ENCODE measurements around the gene FAM50A.

FAM50A gene

GRCh38 chrX:154429711-154430110 is 14.2 kb upstream of the FAM50A start:
- Mint-ChIP-seq H3K9me3 (no peaks in the 10 kb centered on the region), H3K27ac (peak overlapping the region; percentile 66), H3K27me3 (peaks cover 14% of the 10 kb centered on the region), H3K36me3 (ENCODE audit: low read depth) (peaks cover 28% of the 10 kb centered on the region), H3K4me3 (peak overlapping the region; percentile 79), H3K4me1 (ENCODE audit: low read depth) (peaks cover 24% of the 10 kb centered on the region)
- no peak for DNase-seq

DNA sequence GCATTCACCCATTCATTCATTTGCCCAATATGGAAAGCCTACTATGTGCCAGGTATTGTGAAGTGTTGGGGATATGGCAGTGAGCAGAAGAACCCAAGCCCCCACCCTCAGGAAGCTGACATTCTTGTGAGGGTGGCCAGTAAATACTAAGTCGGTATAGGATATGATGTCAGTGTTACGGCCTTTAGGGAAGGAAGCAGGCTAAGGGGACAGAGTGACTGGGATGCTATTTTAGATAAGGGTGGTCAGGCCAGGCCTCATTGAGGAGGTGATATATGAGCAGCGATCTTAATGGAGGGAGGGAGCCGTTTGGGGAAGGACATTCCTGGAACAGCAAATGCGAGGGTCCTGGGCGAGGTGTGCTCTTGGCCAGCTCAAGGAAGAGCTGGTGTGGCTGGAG is 13.5 kb upstream of the FAM50A start:
- peaks cover 24% of the 10 kb centered on the region for H3K4me1 Mint-ChIP-seq (ENCODE audit: low read depth)
- no peaks in the 10 kb centered on the region for H3K9me3 Mint-ChIP-seq
- H3K27ac Mint-ChIP-seq, result peak overlapping the region; percentile 51
- H3K36me3 Mint-ChIP-seq (ENCODE audit: low read depth), result peaks cover 35% of the 10 kb centered on the region
- no peak overlapping the region for H3K4me3 Mint-ChIP-seq
- H3K27me3 Mint-ChIP-seq, result peaks cover 14% of the 10 kb centered on the region
- no peak for DNase-seq

DNA sequence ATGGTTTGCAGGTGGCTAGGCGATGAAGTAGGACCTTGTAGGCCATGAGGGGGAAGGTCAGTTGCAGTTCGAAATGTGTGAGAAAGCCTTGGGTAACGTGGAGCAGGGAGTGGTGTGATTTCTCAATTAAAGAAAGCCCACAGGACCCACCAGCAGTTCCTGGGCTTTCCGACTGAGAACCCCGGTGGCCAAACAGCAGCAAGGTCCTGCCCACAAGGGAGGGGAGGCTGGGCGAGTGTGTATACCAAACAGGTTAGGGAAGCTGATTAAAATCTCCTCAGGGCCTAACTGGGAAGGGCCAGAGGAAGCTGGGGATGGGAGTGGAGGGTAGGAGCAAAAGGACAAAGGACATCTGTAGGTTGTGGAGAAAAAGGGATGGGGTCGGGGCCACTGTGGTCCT is 13.0 kb upstream of the FAM50A start:
- Mint-ChIP-seq H3K36me3 (ENCODE audit: low read depth) (peaks cover 39% of the 10 kb centered on the region), H3K4me3 (no peak overlapping the region)

DNA sequence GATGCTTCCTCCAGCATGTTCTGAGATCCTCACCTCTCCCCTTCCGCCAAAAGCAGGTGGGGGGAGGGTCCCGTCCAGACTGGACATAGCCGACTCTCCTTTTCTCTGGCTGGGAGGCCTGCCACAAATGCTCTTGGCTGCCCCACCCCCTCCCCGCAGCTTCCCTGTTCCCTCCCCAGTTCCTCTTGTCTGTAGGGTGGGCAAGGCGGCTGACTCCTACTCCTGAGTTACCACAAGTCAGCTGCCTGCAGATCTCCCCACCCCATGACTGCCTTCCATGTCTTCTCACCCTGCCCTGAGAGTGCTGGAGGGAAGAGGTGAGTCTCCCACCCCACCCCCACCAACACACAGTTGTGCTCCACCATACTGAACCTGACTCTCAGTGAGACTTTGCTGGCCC is 12.6 kb upstream of the FAM50A start:
- H3K4me1 Mint-ChIP-seq (ENCODE audit: low read depth), result peaks cover 29% of the 10 kb centered on the region
- no peaks in the 10 kb centered on the region for H3K9me3 Mint-ChIP-seq
- H3K27ac Mint-ChIP-seq, result no peak overlapping the region
- no peak overlapping the region for H3K4me3 Mint-ChIP-seq
- peaks cover 14% of the 10 kb centered on the region for H3K27me3 Mint-ChIP-seq
- H3K36me3 Mint-ChIP-seq (ENCODE audit: low read depth), result peaks cover 43% of the 10 kb centered on the region
- DNase-seq, result no peak

More for the DNA sequence above, 13.0 kb upstream of the FAM50A start:
- peak overlapping the region; percentile 23 for H3K27ac Mint-ChIP-seq
- no peaks in the 10 kb centered on the region for H3K9me3 Mint-ChIP-seq
- H3K4me1 Mint-ChIP-seq (ENCODE audit: low read depth), result peaks cover 25% of the 10 kb centered on the region
- H3K27me3 Mint-ChIP-seq, result peaks cover 14% of the 10 kb centered on the region
- no peak for DNase-seq

DNA sequence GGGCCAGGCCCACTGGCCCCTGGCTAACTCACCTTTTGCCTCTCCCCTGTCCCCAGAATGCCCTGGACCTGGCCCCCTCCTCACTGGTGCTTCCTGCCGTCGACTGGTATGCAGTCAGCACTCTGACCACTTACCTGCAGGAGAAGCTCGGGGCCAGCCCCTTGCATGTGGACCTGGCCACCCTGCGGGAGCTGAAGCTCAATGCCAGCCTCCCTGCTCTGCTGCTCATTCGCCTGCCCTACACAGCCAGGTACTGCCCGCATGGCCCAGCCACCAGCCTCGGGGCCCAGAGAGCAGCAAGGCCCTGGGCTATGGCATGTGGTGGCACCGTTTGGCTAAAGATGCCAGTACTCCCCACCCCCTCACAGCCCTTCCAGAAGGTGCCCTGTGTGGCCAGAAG is 11.7 kb upstream of the FAM50A start:
- H3K4me1 Mint-ChIP-seq (ENCODE audit: low read depth), result peaks cover 31% of the 10 kb centered on the region
- H3K9me3 Mint-ChIP-seq, result no peaks in the 10 kb centered on the region
- no peak overlapping the region for H3K4me3 Mint-ChIP-seq
- H3K27ac Mint-ChIP-seq, result no peak overlapping the region
- DNase-seq, result no peak
- peaks cover 14% of the 10 kb centered on the region for H3K27me3 Mint-ChIP-seq
- H3K36me3 Mint-ChIP-seq (ENCODE audit: low read depth), result peaks cover 45% of the 10 kb centered on the region

GRCh38 chrX:154433605-154434004 is 10.3 kb upstream of the FAM50A start:
- Mint-ChIP-seq H3K4me1 (ENCODE audit: low read depth) (peaks cover 28% of the 10 kb centered on the region), H3K4me3 (no peak overlapping the region), H3K27me3 (peaks cover 14% of the 10 kb centered on the region), H3K36me3 (ENCODE audit: low read depth) (peaks cover 56% of the 10 kb centered on the region), H3K27ac (no peak overlapping the region), H3K9me3 (no peaks in the 10 kb centered on the region)
- DNase-seq, result no peak

- no peak overlapping the region for H3K27ac Mint-ChIP-seq
- no peak overlapping the region for H3K4me3 Mint-ChIP-seq
- peaks cover 26% of the 10 kb centered on the region for H3K4me1 Mint-ChIP-seq (ENCODE audit: low read depth)
- H3K9me3 Mint-ChIP-seq, result no peaks in the 10 kb centered on the region
- H3K27me3 Mint-ChIP-seq, result peaks cover 14% of the 10 kb centered on the region
- peaks cover 66% of the 10 kb centered on the region for H3K36me3 Mint-ChIP-seq (ENCODE audit: low read depth)
- no peak for DNase-seq
Observed at GRCh38 chrX:154434394-154435168, 9.4 kb upstream of the FAM50A start.

- peaks cover 14% of the 10 kb centered on the region for H3K27me3 Mint-ChIP-seq
- H3K27ac Mint-ChIP-seq, result no peak overlapping the region
- H3K36me3 Mint-ChIP-seq (ENCODE audit: low read depth), result peaks cover 71% of the 10 kb centered on the region
- H3K4me3 Mint-ChIP-seq, result no peak overlapping the region
- peaks cover 23% of the 10 kb centered on the region for H3K4me1 Mint-ChIP-seq (ENCODE audit: low read depth)
- DNase-seq, result no peak
- H3K9me3 Mint-ChIP-seq, result no peaks in the 10 kb centered on the region
Observed at GRCh38 chrX:154435171-154435733, 8.7 kb upstream of the FAM50A start.

- DNase-seq, result peak; percentile 71
Observed at GRCh38 chrX:154436374-154436982, 7.5 kb upstream of the FAM50A start.

GRCh38 chrX:154436983-154437752 is 6.8 kb upstream of the FAM50A start, which contains the start of gene GDI1:
GDI1 (plus strand) TSS chrX:154437154; CDS start chrX:154437255, 101 bp downstream.
- H3K4me3 Mint-ChIP-seq, result peak within 1 kb of the TSS; percentile 87
- DNase-seq, result peak; percentile 73
- H3K9me3 Mint-ChIP-seq, result no peaks in the 10 kb centered on the region
- peaks cover 26% of the 10 kb centered on the region for H3K4me1 Mint-ChIP-seq (ENCODE audit: low read depth)
- peaks cover 82% of the 10 kb centered on the region for H3K36me3 Mint-ChIP-seq (ENCODE audit: low read depth)
- H3K27me3 Mint-ChIP-seq, result peaks cover 6% of the 10 kb centered on the region
- peak within 1 kb of the TSS; percentile 90 for H3K27ac Mint-ChIP-seq

More at GRCh38 chrX:154436374-154436982, 7.5 kb upstream of the FAM50A start:
- Mint-ChIP-seq H3K27me3 (peaks cover 10% of the 10 kb centered on the region), H3K36me3 (ENCODE audit: low read depth) (peaks cover 78% of the 10 kb centered on the region), H3K4me1 (ENCODE audit: low read depth) (peaks cover 24% of the 10 kb centered on the region), H3K4me3 (peak overlapping the region; percentile 76), H3K27ac (peak overlapping the region; percentile 90), H3K9me3 (no peaks in the 10 kb centered on the region)

DNA sequence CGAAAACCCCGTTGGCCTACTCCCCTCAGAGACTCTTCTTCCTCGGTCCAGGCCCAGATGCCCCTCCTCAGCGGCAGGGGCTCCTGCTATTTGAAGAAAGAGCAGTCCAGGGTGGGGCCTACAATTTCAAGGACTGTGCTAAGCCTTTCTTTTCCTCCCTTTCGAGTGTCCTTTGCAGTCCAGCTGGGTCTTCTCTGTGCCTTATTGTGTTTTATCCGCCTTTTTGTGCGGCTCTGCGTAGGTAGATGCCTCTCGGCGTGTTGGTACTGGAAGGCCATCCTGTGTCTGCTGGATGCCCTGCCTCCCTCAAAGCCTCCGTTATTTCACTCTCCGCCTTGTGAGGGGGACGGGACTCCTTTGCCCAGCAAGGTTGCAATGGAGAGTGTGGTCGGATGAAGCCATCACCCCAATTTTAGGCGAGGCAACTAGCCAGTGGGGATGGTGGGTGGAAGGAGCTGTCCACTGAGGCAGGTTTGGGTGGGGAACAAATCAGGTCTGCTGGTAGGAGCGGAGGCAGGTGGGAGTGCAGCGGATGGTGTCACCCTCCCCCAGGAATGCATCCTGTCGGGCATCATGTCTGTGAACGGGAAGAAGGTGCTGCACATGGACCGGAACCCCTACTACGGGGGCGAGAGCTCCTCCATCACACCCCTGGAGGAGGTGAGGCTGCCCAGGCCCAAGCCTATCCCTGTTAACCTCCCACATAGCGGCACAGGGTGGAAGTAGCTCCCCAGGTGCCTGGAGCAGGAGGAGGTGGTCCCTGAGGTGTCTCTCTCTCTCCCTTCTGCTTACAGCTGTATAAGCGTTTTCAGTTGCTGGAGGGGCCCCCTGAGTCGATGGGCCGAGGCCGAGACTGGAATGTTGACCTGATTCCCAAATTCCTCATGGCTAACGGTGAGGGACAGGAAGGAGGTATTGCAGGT is 5.7 kb upstream of the FAM50A start:
- no peak for DNase-seq
- H3K4me1 Mint-ChIP-seq (ENCODE audit: low read depth), result peaks cover 29% of the 10 kb centered on the region
- peaks cover 81% of the 10 kb centered on the region for H3K36me3 Mint-ChIP-seq (ENCODE audit: low read depth)
- peaks cover 5% of the 10 kb centered on the region for H3K27me3 Mint-ChIP-seq
- H3K27ac Mint-ChIP-seq, result peak overlapping the region; percentile 85
- peak overlapping the region; percentile 87 for H3K4me3 Mint-ChIP-seq
- H3K9me3 Mint-ChIP-seq, result no peaks in the 10 kb centered on the region

GRCh38 chrX:154439841-154440240 is 4.1 kb upstream of the FAM50A start:
- Mint-ChIP-seq H3K4me3 (no peak overlapping the region), H3K36me3 (ENCODE audit: low read depth) (peaks cover 70% of the 10 kb centered on the region), H3K4me1 (ENCODE audit: low read depth) (peaks cover 33% of the 10 kb centered on the region), H3K27ac (no peak overlapping the region), H3K27me3 (peaks cover 3% of the 10 kb centered on the region), H3K9me3 (no peaks in the 10 kb centered on the region)
- DNase-seq, result no peak

- DNase-seq, result no peak
- peaks cover 33% of the 10 kb centered on the region for H3K4me1 Mint-ChIP-seq (ENCODE audit: low read depth)
- peak overlapping the region; percentile 40 for H3K27ac Mint-ChIP-seq
- peaks cover 3% of the 10 kb centered on the region for H3K27me3 Mint-ChIP-seq
- no peak overlapping the region for H3K4me3 Mint-ChIP-seq
- no peaks in the 10 kb centered on the region for H3K9me3 Mint-ChIP-seq
- peaks cover 60% of the 10 kb centered on the region for H3K36me3 Mint-ChIP-seq (ENCODE audit: low read depth)
Observed at GRCh38 chrX:154440623-154441357, 3.2 kb upstream of the FAM50A start.
